Panc1 (cell line): ENCODE data around the gene CCDC6. TPM values are rescaled to one million over a fixed set of nuclear protein-coding genes. Genes with fewer than 3 reads are reported as not detected.
A peak's percentile ranks its signal among the peaks of the same experiment; 100 is the strongest.

ENCODE experiments used
- ATAC-seq: fragments of 200-7000 bp; cut with Tn5 transposase; 2 replicates; pipeline ENCODE4 v1.9.1; 2020; ENCODE audit warnings: mild to moderate bottlenecking, moderate library complexity
- BruUV-seq: library from RNA; stranded (reverse); fragments of 400-500 nt; replicated peaks from 2 replicates; lab custom pipeline; 2021; lab: Mats Ljungman, UMichigan
- CTCF ChIA-PET: fragments of 300-600 bp; sonication (Branson Sonifier 250); formaldehyde crosslinking; loops from one replicate; lab custom pipeline; 2022; ENCODE audit warnings: antibody characterized with exemption; lab: Charles Lee
- POLR2A ChIA-PET: fragments of 300-600 bp; sonication (Branson Sonifier 250); formaldehyde crosslinking; loops from one replicate; lab custom pipeline; 2022; ENCODE audit warnings: antibody characterized with exemption; lab: Charles Lee
- DNase-seq: peaks from one replicate; pipeline ENCODE4 v3.0.0-alpha.2; 2010; ENCODE audit warnings: low read depth, low spot score
- H3K27ac ChIP-seq: 2 replicates; pipeline ENCODE4 v1.5.1; 2011; ENCODE audit warnings: mild to moderate bottlenecking, low read length, inconsistent platforms
- H3K27me3 ChIP-seq: fragments of 200-500 bp; sonication (Bioruptor generic); 2 replicates; pipeline ENCODE4 v1.6.0; 2014; ENCODE audit warnings: low read length, inconsistent platforms; ENCODE audit not compliant: control insufficient read depth, insufficient read depth
- H3K36me3 ChIP-seq: fragments of 200-500 bp; sonication (Bioruptor generic); 2 replicates; pipeline ENCODE4 v1.5.1; 2014; ENCODE audit warnings: inconsistent platforms, mild to moderate bottlenecking, low read length, moderate library complexity; ENCODE audit not compliant: control insufficient read depth, insufficient read depth
- H3K4me1 ChIP-seq: 2 replicates; pipeline ENCODE4 v1.5.1; 2011; ENCODE audit warnings: inconsistent platforms, mild to moderate bottlenecking, low read length, moderate library complexity; ENCODE audit not compliant: control insufficient read depth, insufficient read depth
- H3K4me3 ChIP-seq, 2 experiments: 2 replicates each; pipeline ENCODE4 v1.5.1; 2011 to 2012; ENCODE audit warnings: low read depth in 2 of 2, low read length in 2 of 2, mild to moderate bottlenecking in 2 of 2, inconsistent platforms in 1 of 2, moderate library complexity in 1 of 2
- H3K9me3 ChIP-seq: fragments of 200-500 bp; sonication (Bioruptor generic); 2 replicates; pipeline ENCODE4 v1.5.1; 2014; ENCODE audit warnings: low read depth, mild to moderate bottlenecking, inconsistent platforms, low read length, moderate library complexity; ENCODE audit not compliant: control insufficient read depth, insufficient read depth
- POLR2AphosphoS5 ChIP-seq: IDR thresholded peaks from 2 replicates; pipeline ENCODE4 v1.6.1; 2012; ENCODE audit warnings: mild to moderate bottlenecking, low read depth, low read length, moderate library complexity
- SIN3A ChIP-seq: IDR thresholded peaks from 2 replicates; pipeline ENCODE4 v1.6.1; 2012; ENCODE audit warnings: low read depth, mild to moderate bottlenecking, low read length, moderate library complexity, borderline replicate concordance; ENCODE audit not compliant: insufficient read depth
- TCF7L2 ChIP-seq: IDR thresholded peaks from 2 replicates; pipeline ENCODE4 v1.6.1; 2011; ENCODE audit warnings: mild to moderate bottlenecking, low read depth, low read length, inconsistent platforms
- in situ Hi-C: cut with HindIII; loops from 2 replicates; pipeline ENCODE4 v1.10.0; 2016; ENCODE audit warnings: low sequenced_read_pairs, low pct_unique_long_range_greater_than_20kb
- intact Hi-C: fragments of 100-400 bp; cut with micrococcal nuclease; formaldehyde crosslinking; loops from one replicate; pipeline ENCODE4 v1.10.0; 2022; ENCODE audit not compliant: unreplicated experiment
- total RNA-seq: library from RNA; stranded (reverse); gene quantifications from one replicate; pipeline ENCODE4 v1.2.1, GENCODE V29; 2021; ENCODE audit not compliant: unreplicated experiment
- TF ChIP-seq, protein P1 (sequence below), 2 experiments: IDR thresholded peaks; 2 replicates each; pipeline ENCODE4 v1.6.1; 2011 to 2012; ENCODE audit warnings: low read depth in 2 of 2, control low read depth in 1 of 2, low read length in 1 of 2, mild to moderate bottlenecking in 1 of 2, moderate library complexity in 1 of 2; ENCODE audit not compliant: insufficient read depth in 1 of 2
- TF ChIP-seq, protein P2 (sequence below): fragments of 450-650 bp; IDR thresholded peaks from 2 replicates; pipeline ENCODE4 v1.5.1; 2017; ENCODE audit warnings: mild to moderate bottlenecking

Gene CCDC6
- total RNA-seq, 1 experiment from 2014 or later, result 48.7 TPM

DNA sequence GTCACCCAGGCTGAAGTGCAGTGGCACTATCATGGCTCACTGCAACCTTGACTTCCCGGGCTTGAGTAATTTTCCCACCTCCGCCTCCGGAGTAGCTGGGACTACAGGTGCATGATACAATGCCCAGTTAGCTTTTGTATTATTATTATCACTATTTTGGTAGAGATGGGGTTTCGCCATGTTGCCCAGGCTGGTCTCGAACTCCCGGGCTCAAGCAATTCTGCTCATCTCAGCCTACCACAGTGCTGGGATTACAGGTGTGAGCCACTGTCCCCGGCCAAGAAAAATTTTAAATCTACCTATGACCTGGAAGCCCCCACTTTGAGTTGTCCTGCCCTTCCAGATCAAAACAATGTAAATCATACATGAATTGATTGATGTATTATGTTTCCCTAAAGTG, 38.8 kb downstream of the CCDC6 start:
- H3K36me3 ChIP-seq, result no peaks in the 10 kb centered on the region
- CTCF ChIA-PET, result no interaction called here
- no peaks in the 10 kb centered on the region for H3K9me3 ChIP-seq
- no peak for ATAC-seq
- no peak overlapping the region for H3K4me3 ChIP-seq
- no peak overlapping the region for H3K27ac ChIP-seq
- TF ChIP-seq POLR2AphosphoS5 (no peak), SIN3A (no peak), TCF7L2 (no peak)
- TF ChIP-seq, protein P1, sequence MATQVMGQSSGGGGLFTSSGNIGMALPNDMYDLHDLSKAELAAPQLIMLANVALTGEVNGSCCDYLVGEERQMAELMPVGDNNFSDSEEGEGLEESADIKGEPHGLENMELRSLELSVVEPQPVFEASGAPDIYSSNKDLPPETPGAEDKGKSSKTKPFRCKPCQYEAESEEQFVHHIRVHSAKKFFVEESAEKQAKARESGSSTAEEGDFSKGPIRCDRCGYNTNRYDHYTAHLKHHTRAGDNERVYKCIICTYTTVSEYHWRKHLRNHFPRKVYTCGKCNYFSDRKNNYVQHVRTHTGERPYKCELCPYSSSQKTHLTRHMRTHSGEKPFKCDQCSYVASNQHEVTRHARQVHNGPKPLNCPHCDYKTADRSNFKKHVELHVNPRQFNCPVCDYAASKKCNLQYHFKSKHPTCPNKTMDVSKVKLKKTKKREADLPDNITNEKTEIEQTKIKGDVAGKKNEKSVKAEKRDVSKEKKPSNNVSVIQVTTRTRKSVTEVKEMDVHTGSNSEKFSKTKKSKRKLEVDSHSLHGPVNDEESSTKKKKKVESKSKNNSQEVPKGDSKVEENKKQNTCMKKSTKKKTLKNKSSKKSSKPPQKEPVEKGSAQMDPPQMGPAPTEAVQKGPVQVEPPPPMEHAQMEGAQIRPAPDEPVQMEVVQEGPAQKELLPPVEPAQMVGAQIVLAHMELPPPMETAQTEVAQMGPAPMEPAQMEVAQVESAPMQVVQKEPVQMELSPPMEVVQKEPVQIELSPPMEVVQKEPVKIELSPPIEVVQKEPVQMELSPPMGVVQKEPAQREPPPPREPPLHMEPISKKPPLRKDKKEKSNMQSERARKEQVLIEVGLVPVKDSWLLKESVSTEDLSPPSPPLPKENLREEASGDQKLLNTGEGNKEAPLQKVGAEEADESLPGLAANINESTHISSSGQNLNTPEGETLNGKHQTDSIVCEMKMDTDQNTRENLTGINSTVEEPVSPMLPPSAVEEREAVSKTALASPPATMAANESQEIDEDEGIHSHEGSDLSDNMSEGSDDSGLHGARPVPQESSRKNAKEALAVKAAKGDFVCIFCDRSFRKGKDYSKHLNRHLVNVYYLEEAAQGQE (IDR thresholded peaks at IDR 0.05; ENCODE audit: insufficient read depth in 1 of 2, low read depth in 2 of 2, low read length in 1 of 2), result no peak
- TF ChIP-seq, protein P2, sequence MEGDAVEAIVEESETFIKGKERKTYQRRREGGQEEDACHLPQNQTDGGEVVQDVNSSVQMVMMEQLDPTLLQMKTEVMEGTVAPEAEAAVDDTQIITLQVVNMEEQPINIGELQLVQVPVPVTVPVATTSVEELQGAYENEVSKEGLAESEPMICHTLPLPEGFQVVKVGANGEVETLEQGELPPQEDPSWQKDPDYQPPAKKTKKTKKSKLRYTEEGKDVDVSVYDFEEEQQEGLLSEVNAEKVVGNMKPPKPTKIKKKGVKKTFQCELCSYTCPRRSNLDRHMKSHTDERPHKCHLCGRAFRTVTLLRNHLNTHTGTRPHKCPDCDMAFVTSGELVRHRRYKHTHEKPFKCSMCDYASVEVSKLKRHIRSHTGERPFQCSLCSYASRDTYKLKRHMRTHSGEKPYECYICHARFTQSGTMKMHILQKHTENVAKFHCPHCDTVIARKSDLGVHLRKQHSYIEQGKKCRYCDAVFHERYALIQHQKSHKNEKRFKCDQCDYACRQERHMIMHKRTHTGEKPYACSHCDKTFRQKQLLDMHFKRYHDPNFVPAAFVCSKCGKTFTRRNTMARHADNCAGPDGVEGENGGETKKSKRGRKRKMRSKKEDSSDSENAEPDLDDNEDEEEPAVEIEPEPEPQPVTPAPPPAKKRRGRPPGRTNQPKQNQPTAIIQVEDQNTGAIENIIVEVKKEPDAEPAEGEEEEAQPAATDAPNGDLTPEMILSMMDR, result no peak
- no peaks in the 10 kb centered on the region for H3K27me3 ChIP-seq
- DNase-seq, result no peak
- intact Hi-C loops (no loop called here), in situ Hi-C loops (no loop called here)
- peaks cover 3% of the 10 kb centered on the region; the same call in 1 of the 2 replicates for H3K4me1 ChIP-seq
- POLR2A ChIA-PET, result no interaction called here
- no TSS peak for BruUV-seq

- ChIA-PET POLR2A (no interaction called here), CTCF (interaction anchor here (0.6 kb wide), 1 partner anchor 53 kb away, joined by 3 read pairs; no protein-coding TSS in a partner anchor)
- peak; percentile 65 for ATAC-seq
- TF ChIP-seq SIN3A (no peak), TCF7L2 (no peak), POLR2AphosphoS5 (no peak)
- TF ChIP-seq, protein P1 (IDR thresholded peaks at IDR 0.05; ENCODE audit: insufficient read depth in 1 of 2, low read depth in 2 of 2, low read length in 1 of 2), result no peak
- TF ChIP-seq, protein P2, result peak; percentile 59
- H3K9me3 ChIP-seq, result no peaks in the 10 kb centered on the region
- DNase-seq, result no peak
- H3K27me3 ChIP-seq, result no peaks in the 10 kb centered on the region
- intact Hi-C loops (no loop called here), in situ Hi-C loops (no loop called here)
- H3K4me3 ChIP-seq, result no peak overlapping the region
- peaks cover 3% of the 10 kb centered on the region; the same call in 1 of the 2 replicates for H3K4me1 ChIP-seq
- H3K27ac ChIP-seq, result no peak overlapping the region
- no peaks in the 10 kb centered on the region for H3K36me3 ChIP-seq
- no TSS peak for BruUV-seq
Observed at GRCh38 chr10:59865101-59865500, 41.3 kb downstream of the CCDC6 start.
